ENCODE measurements around the gene COQ2.
A peak's percentile ranks its signal among the peaks of the same experiment; 100 is the strongest.
"Not testable (repeated sequence)": the region's sequence is repeated elsewhere in the genome, so short reads cannot be mapped to it uniquely, and the experiment has no call there.

The COQ2 gene, protein sequence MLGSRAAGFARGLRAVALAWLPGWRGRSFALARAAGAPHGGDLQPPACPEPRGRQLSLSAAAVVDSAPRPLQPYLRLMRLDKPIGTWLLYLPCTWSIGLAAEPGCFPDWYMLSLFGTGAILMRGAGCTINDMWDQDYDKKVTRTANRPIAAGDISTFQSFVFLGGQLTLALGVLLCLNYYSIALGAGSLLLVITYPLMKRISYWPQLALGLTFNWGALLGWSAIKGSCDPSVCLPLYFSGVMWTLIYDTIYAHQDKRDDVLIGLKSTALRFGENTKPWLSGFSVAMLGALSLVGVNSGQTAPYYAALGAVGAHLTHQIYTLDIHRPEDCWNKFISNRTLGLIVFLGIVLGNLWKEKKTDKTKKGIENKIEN

DNA sequence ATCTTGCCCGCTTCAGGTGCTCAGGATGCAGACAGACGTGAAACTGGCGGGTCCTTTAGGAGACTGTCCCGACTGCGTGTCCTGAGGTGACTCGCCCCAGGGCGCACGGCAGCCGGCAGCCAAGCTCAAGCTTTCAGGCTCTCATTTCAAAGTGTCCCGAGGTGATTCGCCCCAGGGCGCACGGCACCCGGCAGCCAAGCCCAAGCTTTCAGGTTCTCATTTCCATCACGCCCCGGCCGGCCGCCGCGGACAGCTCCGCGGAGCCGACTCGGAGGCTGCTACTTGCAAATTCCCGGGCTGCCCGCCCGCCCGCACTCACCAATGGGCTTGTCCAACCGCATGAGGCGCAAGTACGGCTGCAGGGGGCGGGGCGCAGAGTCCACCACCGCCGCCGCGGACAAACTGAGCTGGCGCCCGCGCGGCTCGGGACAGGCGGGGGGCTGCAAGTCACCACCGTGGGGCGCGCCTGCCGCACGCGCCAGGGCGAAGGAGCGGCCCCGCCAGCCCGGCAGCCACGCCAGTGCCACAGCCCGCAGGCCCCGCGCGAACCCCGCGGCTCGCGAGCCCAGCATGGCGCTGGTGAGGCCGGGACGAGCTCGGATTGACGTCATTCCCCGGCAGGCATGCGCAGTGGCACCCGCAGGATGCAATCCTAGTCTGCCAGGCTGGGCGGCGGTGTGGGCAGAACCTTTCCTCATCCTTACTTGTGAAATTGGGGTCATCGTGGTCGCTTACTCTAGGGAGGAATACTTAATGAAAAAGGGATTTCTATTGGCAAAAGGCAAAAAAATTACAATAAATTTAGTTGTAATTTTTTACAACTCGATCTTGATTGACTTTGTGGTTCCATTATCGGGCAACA lies at the start of gene COQ2:
COQ2 (minus strand) TSS at position 606 of the 862 bp plus-strand sequence; CDS start at position 572, 34 bp downstream.
- DNase-seq, result peak; percentile 97

DNA sequence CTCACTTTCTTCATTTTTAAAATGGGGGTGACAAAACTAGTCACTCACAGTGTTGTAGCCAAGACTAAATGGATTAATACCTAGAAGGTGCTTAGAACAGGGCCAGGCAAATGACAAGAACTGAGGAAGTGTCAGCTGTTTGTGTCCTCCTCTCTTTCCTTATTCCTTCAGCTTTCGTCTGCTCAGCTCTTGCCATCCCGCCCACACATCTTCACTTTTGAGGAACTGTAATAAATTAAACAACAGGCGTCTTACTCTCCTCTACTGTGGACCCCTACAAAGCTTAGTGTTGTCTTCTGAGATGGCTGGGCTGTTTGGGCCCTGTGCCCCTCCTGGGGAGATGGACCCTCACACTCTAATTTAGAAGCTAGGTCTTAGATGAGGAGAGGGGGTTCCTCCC lies 47.4 kb upstream of the COQ2 start:
- DNase-seq, result peak; percentile 40

DNA sequence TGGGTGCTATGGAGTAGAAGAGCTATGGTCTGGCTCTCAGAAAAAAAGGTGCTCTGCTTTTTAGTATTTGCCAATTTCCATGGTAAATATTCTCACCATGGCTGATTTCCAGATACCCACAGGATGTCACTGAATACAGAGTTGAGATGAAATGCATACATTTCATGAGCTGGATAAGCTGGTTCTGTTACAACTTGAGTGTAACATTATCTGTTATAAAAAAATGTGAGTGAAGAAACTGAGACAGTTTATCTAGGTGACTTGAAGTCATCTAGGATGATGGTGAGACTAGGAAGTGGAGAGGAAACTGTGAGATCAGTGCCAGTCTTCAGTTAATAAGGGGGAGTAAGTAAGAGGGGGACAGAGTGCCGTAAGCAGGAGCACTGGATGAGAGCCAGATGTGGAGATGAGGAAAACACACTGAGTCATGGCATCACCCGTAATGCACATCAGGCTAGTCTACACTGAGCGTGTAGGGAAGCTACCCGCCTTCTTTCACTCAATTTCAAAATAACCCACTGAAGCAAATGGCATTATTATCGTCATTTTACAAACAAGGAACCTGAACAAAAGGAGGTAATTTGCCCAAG lies 45.0 kb upstream of the COQ2 start:
- DNase-seq, result no peak

DNA sequence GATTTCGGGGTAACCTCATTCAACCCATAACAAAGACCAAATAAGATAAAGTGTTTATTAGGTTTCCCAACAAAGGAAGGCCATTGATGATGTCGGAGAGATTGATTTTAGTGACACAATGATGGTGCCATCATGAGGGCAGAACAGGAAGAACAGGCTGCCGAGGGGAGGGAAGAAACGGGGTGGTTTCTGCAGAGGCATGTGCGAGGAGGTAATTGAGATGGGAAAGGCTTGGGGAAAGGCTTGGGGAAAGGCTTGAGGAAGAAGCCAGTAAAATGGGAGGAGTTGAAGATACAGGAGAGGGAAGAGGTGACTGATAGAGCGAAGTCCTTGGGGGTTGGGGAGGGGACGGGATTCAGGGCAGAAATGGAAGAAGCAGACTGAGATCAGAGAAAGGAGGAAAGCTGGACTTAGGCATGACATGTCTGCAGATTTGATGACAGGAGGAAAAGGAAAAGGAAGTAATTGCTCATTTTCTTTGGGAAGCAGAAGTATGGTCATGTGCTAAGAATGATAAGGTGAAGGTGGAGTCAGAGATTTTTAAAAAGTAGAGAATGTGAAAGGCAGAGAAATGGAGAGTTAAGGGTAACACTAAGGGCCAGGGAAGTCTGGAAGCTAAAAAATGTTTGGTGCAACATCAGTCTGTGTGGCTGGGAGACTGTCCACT lies 44.1 kb upstream of the COQ2 start:
- DNase-seq, result peak; percentile 44

DNA sequence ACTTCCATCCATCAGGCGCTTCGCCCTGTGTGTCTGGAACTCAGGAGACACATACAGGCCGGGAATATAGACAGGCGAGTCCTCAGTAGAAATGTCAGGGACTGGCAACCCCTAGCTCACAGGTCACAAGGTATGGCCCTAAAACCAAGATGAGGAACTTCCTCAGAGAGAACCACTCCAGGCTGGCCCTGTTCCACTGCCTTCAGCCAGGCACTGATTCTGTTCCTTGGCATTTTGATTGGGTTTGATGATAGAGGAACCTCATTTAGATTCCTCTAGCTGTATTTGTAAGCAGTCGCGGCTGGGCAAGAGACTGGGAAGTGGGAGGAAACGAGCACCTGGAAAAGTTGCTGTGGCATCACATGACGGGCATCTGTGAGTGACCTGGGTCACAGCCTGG lies 41.9 kb upstream of the COQ2 start:
- no peak for DNase-seq

DNA sequence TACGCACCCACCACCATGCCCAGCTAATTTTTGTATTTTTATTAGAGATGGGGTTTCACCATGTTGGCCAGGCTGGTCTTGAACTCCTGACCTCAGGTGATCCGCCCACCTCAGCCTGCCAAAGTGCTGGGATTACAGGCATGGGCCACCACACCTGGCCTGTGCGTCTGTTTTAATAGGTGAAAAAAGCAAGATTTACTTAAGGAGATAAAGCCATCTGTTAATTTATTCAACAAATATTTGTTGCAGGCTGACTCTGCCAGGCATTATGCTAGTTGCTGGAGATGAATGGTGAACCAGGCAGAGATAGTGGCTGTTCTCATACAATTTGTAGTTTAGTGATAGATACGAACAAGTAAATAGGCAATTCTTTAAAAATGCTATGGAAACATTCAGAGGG lies 40.7 kb upstream of the COQ2 start:
- DNase-seq, result not testable (repeated sequence)

DNA sequence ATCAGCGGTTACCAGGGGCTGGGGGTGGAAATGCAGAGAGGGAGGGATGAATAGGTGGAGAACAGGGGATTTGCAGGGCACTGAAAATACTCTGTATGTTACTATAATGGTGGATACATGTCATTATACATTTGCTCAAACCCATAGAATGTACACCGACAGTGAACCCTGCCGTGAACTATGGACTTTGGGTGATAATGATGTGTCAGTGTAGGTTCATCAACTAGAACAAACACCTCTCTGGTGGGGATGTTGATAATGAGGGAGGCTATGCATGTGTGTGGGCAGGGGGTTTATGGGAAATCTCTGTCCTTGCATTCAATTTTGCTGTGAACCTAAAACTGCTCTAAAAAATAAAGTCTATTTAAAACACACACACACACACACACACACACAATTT lies 38.5 kb upstream of the COQ2 start:
- DNase-seq, result no peak

DNA sequence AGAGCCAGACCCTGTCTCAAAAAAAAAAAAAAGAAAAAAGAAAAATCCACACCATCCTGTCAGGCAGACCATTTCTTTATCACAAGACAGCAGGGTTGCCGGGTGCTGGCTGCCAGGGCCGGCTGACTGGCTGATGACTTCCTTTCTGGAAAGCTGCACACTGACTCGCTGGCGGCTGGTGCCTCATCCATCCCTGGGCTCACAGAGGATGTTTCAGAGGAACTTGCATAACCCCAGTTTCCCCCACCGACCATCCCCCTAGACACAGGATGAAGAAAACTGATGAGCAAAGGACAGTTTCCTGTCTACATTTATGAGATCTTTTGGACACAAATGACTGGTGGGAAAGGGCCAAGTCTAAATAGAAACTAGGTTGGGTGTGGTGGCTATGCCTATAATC lies 36.0 kb upstream of the COQ2 start:
- DNase-seq, result peak; percentile 14

DNA sequence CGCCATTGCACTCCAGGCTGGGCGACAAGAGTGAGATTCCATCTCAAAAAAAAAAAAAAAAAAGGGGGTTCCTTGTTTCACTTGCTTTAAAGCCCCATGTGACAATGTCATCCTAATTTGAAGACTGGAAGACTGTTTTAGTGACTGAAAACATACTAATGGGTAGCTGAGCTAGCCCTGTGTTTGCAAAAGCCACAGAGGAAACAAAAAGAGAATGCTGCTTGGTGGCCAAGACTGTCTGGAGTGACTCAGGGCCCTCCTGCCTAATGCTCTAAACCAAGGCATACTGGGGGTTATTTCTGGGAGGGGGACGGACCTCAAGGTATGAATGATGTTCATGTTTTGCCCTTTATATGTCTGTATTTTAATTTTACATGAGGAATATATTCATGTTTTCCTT lies 34.1 kb upstream of the COQ2 start:
- no peak for DNase-seq

DNA sequence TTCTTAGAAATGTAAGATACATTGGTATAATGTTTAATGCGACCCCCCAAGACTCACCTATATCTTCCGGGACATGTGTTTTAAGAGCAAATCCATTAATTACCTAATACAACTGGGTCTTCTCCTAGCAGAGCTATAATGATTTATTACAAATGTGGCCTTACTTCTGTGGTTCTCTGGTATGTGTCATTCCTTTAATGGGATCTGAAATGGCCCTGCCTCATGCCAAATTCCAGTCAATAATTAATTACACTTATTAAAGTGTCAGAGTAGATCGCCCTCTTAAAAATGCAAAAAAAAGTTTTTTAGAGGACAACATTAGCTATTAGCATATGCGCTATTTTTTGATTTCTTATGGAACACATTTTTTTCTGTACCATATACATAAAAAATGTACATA lies 33.1 kb upstream of the COQ2 start:
- DNase-seq, result no peak

DNA sequence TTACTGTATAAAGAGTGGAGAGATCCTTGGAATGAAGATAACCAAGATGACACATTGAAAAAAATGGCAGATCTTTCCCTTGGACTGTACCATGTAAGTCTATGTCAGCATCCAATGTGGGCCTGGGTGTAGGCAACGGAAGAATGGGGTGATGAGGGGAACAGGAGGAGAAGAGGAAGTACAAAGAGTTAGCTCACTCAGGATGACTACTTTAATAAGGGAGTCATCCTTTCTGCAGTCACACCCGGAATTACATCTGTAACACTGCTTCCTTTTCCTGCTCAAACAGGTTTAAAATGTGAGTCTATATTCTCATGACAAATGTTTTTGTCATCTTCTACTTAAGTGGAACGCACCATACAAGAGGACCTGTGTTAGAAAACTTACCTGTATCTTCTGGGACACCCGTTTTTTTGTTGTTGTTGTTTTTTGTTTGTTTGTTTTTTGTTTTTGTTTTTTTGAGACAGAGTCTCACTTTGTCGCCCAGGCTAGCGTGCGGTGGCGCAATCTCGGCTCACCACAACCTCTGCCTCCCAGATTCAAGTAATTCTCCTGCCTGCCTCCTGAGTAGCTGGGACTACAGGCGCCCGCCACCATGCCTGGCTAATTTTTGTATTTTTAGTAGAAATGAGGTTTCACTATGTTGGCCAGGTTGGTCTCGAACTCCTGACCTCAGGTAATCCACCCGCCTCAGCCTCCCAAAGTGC lies 32.0 kb upstream of the COQ2 start:
- peak; percentile 18 for DNase-seq

DNA sequence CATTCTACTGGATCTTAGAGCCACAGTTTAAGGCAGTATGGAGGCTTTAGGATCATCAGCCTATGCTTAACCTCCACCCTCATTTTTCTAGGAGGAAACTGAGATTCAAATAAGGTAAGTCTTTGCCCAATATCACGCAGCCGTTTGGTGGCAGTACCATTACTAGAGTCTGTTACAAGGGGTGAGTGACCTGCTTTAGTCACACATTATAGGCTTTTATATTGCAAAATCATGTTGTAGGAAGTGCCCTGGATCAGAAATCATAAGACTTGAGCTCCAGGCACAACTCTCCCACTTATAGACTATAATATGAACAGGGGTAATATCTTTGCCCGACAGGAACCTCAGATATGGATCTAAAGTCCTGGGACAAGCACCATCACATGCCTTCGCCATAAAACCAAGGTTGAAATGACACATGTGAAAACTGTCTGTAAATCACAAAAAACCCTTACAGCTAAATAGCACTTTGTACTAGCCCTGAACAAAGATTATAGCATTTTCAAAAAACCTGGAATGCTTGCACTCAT lies 30.8 kb upstream of the COQ2 start:
- no peak for DNase-seq

DNA sequence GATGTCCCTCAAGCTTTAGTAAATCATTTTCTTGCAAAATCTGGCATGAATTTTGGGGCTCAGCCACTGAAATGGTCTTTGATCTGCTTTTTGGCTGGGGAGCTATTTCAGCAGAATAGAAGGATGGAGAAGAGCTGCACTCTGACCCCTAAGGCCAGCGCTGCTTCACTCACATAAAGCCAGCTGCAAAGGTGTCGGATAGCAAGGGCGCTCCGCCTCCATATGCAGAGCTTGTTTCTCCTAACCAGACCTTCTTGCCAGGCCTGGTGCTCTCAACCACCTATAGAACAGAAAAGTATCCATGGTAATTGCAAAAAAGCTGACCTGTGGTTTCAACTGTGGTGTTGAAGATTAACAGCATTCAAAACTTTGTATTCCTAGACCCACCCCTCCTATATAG lies 24.1 kb upstream of the COQ2 start:
- DNase-seq, result no peak

DNA sequence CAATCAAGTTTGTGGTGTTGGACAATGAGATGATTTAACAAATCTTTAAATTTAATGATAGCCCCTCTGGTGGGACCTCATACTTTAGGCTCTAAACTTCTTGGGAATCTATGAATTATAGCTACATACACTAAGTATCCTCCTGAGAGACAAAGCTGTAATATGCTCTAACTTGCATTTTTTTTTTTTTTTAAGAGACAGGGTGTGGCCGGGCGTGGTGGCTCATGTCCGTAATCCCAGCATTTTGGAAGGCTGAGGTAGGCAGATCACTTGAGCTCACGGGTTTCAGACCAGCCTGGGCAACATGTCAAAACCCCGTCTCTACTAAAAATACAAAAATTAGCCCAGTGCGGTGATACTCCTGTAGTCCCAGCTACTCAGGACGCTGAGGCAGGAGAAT lies 23.3 kb upstream of the COQ2 start:
- no peak for DNase-seq

DNA sequence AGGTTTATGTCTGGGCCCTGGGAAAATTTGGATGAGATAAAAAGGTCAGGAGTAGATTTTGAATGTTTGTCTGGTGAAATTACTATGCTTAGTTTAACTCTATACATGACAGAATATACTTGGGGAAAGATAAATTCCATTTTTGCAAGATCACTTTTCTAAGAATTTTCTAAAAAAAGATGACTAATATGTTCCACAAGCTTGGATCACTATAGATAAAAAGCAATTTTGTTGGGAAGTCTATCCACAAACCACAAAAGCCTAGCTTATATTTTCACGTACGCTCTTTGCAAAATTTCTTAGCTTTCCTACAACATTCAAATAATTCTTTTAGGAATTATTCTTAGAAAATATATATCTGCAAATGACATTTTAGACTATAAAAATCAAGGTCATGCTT lies 20.6 kb upstream of the COQ2 start:
- peak; percentile 74 for DNase-seq

DNA sequence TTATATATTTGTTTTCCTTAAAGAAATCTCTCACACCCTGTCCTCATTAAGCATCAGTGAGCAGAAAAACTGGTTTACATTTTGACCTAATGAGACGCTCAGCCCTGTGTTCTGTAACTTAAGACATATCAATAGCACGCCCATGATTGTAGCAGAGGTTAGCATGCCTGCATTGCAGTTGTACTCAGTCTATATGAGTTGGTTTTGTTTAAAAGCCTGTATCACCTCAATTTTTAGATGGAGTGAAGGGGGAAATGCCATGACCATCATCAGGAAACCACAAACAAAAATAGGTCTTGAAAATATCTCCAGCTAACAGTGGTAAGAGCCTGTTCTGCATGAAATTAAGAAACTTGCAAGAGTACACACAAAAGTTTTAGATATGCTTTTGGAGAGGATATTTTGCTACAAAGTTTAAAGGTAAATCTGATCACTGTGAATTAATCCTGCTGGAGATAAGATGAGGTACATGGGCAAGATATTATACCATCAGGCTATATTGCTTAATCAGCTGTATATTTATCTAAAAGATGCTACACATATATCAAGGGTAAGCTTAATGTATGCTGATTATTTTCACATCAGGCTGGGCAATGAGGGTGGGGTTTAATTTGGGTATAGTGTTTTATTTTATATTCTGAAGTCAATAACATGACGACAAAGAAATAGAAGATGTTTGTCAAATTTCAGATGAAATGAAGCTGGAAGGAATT lies 13.1 kb upstream of the COQ2 start:
- DNase-seq, result no peak

DNA sequence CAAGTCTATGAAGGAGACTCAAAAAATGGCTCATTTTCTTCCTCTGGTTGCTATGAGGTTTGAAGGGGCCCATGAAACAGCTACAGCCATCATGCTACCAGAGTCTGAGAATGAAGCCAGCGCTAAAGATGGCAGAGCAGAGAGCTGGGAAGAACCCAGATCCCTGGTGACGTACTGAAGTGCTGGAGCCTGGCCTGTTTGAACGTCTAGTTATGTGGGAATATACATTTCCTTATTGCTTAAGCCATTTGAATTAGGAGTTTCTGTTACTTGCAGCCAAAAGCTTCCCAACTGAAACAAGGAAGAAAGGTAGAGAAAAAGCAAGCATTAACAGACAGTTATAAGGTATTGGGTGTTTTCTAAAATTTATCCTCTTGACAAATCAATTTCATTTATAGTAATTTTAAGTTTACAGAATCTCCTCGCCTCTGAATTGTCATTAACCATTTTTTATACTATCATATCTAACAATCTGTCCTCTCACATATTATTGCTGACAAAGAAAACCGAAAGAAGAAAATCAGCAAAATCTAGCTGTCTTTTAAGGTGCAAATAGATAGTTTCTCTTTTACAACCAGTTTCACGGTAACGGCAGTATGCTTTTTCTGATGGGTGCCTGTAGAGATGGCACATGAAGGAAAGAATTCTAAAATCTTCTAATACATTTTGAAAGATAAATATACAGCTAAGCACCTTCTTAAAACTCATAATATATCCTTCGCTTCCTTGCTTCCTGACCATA lies 8.9 kb upstream of the COQ2 start:
- DNase-seq, result no peak

DNA sequence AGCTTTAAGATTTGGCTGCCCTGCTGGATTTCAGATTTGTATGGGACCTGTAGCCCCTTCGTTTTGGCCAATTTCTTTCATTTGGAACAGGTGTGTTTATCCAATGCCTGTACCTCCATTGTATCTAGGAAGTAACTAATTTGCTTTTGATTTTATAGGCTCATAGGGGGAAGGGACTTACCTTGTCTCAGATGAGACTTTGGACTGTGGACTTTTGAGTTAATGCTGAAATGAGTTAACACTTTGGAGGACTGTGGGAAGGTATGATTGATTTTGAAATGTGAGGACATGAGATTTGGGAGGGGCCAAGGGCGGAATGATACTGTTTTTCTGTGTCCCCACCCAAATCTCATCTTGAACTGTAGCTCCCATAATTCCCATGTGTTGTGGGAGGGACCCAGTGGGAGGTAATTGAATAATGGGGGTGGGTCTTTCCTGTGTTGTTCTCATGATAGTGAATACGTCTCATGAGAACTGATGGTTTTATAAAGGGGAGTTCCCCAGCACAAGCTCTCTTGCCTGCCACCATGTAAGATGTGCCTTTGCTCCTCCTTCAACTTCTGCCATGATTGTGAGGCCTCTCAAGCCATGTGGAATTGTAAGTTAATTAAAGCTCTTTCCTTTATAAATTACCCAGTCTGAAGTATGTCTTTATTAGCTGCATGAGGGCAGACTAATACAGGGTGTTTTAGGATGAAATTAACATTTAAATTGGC lies 5.6 kb upstream of the COQ2 start:
- DNase-seq, result not testable (repeated sequence)

DNA sequence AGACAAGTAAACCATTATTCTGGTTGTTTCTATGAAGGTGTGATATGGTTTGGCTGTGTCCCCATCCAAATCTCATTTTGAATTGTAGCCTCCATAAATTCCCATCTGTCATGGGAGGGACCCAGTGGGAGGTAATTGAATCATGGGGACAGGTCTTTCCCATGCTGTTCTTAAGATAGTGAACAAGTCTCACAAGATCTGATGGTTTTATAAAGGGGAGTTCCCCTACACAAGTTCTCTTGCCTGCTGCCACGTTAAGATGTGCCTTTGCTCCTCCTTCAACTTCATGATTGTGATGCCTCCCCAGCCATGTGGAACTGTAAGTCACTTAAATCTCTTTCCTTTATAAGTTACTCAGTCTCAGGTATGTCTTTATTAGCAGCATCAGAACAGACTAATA lies 3.8 kb upstream of the COQ2 start:
- DNase-seq, result not testable (repeated sequence)

DNA sequence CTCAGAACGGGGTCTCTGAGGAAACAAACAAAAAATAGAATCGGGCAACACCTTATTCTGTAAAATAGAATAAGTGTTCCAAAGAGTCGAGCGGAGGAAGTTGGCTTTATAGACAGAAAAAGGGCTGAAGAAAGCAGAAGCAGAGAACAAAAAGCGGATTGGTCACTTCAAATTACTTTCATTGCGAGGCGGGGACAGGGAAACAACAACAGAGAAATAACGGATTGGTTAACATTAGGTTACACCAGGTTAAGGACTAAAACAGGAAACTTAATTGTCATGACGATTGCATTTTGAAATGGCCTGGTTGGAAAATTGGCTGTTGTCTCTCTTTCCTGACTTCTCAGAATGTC lies 433 bp upstream of the COQ2 start:
- peak; percentile 88 for DNase-seq
